ENCODE results near the gene SHISA4. TPM values are rescaled to one million over a fixed set of nuclear protein-coding genes. Genes with fewer than 3 reads are reported as not detected.
"Not testable (repeated sequence)": the region's sequence is repeated elsewhere in the genome, so short reads cannot be mapped to it uniquely, and the experiment has no call there.

SHISA4 gene, protein sequence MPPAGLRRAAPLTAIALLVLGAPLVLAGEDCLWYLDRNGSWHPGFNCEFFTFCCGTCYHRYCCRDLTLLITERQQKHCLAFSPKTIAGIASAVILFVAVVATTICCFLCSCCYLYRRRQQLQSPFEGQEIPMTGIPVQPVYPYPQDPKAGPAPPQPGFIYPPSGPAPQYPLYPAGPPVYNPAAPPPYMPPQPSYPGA
- not detected for total RNA-seq

DNA sequence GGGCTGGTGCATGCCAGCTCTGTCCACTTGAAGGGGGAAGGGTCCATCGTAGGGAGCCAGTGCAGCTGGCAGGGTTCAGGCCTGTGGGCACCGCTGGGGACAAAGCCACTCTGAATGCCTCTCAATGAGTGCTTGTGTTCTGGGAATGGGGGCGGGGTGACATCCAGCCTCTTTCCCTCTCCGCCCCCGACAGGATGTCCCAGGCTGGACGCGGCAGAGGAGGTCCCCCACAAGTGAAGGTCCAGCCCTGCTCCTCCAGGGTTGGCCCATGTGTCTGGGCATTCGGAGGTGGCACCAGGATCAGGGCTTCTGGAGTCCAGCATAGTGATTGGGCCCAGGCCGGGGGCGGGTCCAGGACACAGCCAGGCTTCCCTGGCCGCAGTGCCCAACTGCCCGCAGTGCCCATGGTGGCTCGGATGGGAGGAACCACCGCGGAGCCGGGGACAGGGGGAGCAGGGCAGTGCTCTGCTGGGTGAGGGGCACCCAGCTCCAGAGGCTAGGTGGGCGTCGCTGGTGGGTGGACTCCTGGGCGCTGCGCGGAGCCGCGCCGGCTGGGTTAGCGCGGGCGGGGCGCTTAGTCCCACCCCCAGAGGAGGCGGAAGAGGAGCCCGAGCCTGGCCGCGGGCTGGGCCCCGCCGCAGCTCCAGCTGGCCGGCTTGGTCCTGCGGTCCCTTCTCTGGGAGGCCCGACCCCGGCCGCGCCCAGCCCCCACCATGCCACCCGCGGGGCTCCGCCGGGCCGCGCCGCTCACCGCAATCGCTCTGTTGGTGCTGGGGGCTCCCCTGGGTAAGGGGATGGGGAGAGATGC, at the start of gene SHISA4:
Gene SHISA4, plus strand, starts transcription at position 617 of the 808 bp plus-strand sequence. Its CDS starts 97 bp downstream, at position 714.
- Mint-ChIP-seq H3K27me3 (peaks cover 43% of the 10 kb centered on the region), H3K27ac (no peak within 1 kb of the TSS), H3K4me1 (peaks cover 5% of the 10 kb centered on the region), H3K36me3 (no peaks in the 10 kb centered on the region), H3K4me3 (peak within 1 kb of the TSS; percentile 23), H3K9me3 (no peaks in the 10 kb centered on the region)
- DNase-seq: peak; percentile 19

GRCh38 chr1:201839089-201839488, 49.6 kb upstream of the SHISA4 start:
- not testable (repeated sequence) for DNase-seq, H3K9me3 Mint-ChIP-seq, H3K27ac Mint-ChIP-seq, H3K4me3 Mint-ChIP-seq, H3K27me3 Mint-ChIP-seq
- peaks cover 21% of the 10 kb centered on the region for H3K36me3 Mint-ChIP-seq
- H3K4me1 Mint-ChIP-seq: peaks cover 42% of the 10 kb centered on the region

DNA sequence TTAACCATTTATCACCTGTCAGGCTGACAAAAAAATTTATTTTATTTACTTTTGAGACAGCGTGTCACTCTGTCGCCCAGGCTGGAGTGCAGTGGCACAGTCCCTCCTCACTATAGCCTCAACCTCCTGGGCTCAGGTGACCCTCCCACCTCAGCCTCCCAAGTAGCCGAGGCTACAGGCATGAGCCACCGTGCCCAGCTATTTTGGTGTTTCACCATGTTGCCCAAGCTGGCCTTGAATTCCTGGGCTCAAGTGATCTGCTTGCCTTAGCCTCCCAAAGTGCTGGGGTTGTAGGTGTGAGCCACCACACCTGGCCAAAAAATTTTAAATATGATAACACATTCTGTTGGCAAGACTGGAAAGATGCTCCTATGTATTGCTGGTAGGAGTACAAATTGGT, 48.6 kb upstream of the SHISA4 start:
- H3K4me3 Mint-ChIP-seq: no peak overlapping the region
- H3K4me1 Mint-ChIP-seq: peaks cover 40% of the 10 kb centered on the region
- peaks cover 20% of the 10 kb centered on the region for H3K36me3 Mint-ChIP-seq
- no peak for DNase-seq
- H3K27ac Mint-ChIP-seq: no peak overlapping the region
- H3K27me3 Mint-ChIP-seq: no peaks in the 10 kb centered on the region
- no peaks in the 10 kb centered on the region for H3K9me3 Mint-ChIP-seq

DNA sequence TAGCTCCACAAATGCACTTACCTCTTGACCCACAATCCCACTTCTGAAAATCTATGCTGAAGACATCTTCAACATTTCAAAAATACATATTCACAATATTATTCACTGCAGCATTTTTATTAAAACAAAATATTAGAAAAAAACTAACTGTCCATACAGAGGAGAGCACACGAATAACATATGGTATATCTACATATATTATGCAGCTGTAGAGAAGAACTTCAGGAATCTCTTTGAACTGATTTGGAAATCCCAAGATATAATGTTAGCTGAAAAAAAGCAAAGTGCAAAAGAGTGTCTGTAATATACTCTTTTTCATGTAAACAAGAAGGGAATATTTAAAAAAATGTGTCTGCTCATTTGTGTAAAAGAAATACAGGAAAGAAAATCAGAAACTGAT, 48.2 kb upstream of the SHISA4 start:
- H3K27me3 Mint-ChIP-seq: no peaks in the 10 kb centered on the region
- no peak for DNase-seq
- peaks cover 41% of the 10 kb centered on the region for H3K4me1 Mint-ChIP-seq
- H3K36me3 Mint-ChIP-seq: peaks cover 16% of the 10 kb centered on the region
- no peak overlapping the region for H3K4me3 Mint-ChIP-seq
- no peak overlapping the region for H3K27ac Mint-ChIP-seq
- no peaks in the 10 kb centered on the region for H3K9me3 Mint-ChIP-seq

DNA sequence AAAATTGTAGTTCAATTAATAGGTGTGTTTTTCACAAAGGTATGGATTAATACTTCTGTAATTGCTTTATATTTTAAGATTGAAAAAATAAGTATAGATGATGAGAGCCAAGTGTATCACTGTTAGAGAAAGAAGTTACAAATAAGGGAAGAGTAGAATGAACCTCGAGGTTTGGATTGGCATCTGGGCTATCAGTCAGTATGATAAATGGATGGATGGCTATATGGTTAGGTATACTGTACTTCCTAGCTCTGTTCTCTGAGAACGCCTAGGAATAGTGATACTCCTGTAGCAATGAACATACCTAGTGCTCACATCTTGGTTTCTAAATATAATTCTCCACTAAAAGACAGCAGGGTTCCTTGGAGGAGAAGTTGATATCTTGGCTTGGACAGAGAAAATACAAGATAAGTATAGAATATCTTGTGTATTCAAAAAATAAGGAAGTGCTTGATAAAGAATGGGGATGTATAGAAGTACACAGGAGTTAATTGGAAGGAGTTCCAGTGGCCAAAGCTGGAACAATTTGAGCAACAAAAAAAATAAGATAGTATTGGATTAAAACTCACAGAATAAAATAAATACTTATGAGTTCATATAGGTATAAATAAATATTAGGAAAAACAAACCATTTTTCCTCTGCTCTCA, 47.3 kb upstream of the SHISA4 start:
- Mint-ChIP-seq H3K4me3 (no peak overlapping the region), H3K36me3 (peaks cover 14% of the 10 kb centered on the region), H3K27ac (no peak overlapping the region), H3K9me3 (no peaks in the 10 kb centered on the region), H3K4me1 (peaks cover 41% of the 10 kb centered on the region), H3K27me3 (no peaks in the 10 kb centered on the region)
- no peak for DNase-seq

DNA sequence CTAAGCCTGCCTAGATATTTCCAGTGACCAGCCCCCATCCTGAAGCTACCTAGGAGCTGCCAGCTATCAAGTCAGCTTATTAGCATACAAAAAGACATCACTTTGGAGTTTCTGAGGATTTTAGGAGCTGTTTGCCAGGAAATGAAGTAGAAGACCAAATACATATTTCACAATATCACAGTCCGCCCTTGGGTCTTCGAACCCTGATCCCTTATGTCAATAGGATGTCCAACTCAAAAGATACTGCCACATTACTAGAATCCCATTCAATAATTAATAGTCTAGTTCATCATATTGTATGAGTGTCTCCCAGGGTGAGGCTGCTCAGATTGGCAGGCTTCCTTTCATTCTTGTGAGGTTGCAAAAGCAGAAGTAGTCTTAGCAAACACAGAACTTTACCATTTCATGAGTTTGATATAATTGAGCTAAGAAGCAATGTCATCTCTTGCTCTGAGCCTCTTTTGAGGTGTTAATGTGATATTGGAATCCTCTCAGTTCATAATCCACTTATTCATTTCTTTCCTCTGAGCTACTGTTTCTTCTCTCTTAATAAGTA, 46.1 kb upstream of the SHISA4 start:
- H3K9me3 Mint-ChIP-seq: no peaks in the 10 kb centered on the region
- H3K27ac Mint-ChIP-seq: no peak overlapping the region
- H3K4me1 Mint-ChIP-seq: peaks cover 41% of the 10 kb centered on the region
- no peaks in the 10 kb centered on the region for H3K27me3 Mint-ChIP-seq
- H3K4me3 Mint-ChIP-seq: no peak overlapping the region
- peaks cover 10% of the 10 kb centered on the region for H3K36me3 Mint-ChIP-seq
- DNase-seq: no peak

DNA sequence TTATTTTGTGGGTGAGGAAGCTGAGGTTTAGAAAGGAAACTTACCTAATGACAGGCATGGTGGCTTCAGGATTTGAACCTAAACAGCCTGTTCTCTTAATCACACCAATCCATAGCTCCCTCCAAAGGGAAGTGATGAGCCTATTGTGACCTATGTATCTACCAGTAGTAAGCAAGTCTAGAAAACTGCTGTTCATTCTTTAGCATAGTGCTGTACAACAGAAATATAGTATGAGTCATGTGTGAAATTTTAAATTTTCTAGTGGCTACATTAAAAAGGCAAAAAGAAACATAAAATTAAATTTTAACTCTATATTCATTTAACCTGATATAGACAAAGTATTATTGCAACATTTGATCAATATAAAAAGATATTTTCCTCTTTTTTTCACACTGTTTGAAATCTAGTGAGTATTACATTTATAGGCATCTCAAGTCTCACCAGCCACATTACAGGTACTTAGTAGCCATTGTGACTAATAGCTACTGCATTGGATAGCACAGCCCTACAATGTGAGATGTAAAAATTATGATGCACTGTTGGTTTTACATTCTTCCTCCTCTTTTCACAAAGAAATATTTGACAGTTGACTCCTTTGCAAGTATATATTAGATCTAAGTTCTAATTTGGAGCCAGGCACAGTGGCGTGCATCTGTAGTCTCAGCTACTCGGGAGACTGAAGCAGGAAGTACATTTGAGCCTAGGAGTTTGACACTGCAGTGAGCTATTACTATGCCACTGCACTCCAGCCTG, 43.2 kb upstream of the SHISA4 start:
- no peak for DNase-seq
- no peak overlapping the region for H3K27ac Mint-ChIP-seq
- peaks cover 31% of the 10 kb centered on the region for H3K4me1 Mint-ChIP-seq
- H3K27me3 Mint-ChIP-seq: no peaks in the 10 kb centered on the region
- no peak overlapping the region for H3K4me3 Mint-ChIP-seq
- H3K9me3 Mint-ChIP-seq: no peaks in the 10 kb centered on the region
- peaks cover 9% of the 10 kb centered on the region for H3K36me3 Mint-ChIP-seq

- no peak for DNase-seq
- H3K27me3 Mint-ChIP-seq: no peaks in the 10 kb centered on the region
- peaks cover 26% of the 10 kb centered on the region for H3K4me1 Mint-ChIP-seq
- H3K27ac Mint-ChIP-seq: no peak overlapping the region
- no peak overlapping the region for H3K4me3 Mint-ChIP-seq
- peaks cover 9% of the 10 kb centered on the region for H3K36me3 Mint-ChIP-seq
- no peaks in the 10 kb centered on the region for H3K9me3 Mint-ChIP-seq
These were observed 41.5 kb upstream of the SHISA4 start for GRCh38 chr1:201847150-201847549.

DNA sequence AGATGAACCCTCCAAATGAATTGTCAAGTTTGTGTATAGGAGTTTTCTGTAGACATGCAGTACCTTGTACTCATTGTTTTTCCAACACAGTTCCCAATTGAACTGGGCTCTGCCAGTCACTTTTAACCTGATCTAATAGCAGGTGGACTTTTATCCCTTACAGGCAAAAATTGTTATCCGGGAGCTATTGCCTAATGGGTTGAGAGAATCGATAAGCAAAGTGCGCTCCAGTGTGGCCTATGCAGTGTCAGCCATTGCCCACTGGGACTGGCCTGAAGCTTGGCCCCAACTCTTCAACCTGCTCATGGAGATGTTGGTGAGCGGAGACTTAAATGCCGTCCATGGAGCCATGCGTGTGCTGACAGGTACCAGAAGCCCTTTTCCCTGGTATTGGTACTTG, 40.5 kb upstream of the SHISA4 start:
- no peak overlapping the region for H3K27ac Mint-ChIP-seq
- peaks cover 8% of the 10 kb centered on the region for H3K36me3 Mint-ChIP-seq
- no peak for DNase-seq
- H3K4me1 Mint-ChIP-seq: peaks cover 20% of the 10 kb centered on the region
- no peak overlapping the region for H3K4me3 Mint-ChIP-seq
- H3K9me3 Mint-ChIP-seq: no peaks in the 10 kb centered on the region
- H3K27me3 Mint-ChIP-seq: no peaks in the 10 kb centered on the region

DNA sequence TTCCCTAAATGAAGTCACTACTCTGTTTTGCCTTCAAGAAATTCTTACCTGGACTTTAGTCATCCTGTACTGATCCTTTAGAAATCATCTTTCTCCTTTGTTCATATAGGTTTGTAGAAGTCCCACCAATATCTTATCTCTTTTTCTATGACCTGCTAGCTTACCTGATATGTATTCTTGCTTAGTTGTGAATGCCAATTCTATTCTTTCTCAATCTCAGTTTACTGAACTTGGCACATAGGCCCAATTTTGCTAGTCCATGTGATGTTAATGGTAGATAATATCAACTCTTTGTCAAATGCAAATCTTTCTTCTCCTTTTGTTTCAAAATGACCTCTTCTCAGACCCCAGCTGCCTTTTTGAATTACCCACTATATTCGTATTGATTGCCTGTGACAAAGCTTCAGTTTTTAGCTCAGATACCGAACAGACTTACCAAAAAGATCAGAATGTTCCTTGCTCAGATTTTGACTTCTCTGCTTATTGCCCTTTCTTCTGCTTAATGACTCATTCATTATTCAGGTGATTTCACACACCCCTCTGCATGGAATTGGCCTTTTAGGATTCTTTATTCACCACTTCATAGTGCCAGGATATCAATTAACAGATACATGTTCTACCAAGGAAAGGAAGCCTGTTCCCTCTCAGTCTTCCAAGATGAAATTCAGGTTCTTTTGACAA, 39.2 kb upstream of the SHISA4 start:
- H3K27me3 Mint-ChIP-seq: no peaks in the 10 kb centered on the region
- no peak overlapping the region for H3K4me3 Mint-ChIP-seq
- H3K4me1 Mint-ChIP-seq: peaks cover 16% of the 10 kb centered on the region
- no peaks in the 10 kb centered on the region for H3K9me3 Mint-ChIP-seq
- no peak overlapping the region for H3K27ac Mint-ChIP-seq
- DNase-seq: no peak
- peaks cover 8% of the 10 kb centered on the region for H3K36me3 Mint-ChIP-seq

- H3K27me3 Mint-ChIP-seq: no peaks in the 10 kb centered on the region
- H3K4me1 Mint-ChIP-seq: peaks cover 15% of the 10 kb centered on the region
- peaks cover 8% of the 10 kb centered on the region for H3K36me3 Mint-ChIP-seq
- no peak overlapping the region for H3K4me3 Mint-ChIP-seq
- H3K27ac Mint-ChIP-seq: no peak overlapping the region
- DNase-seq: no peak
- no peaks in the 10 kb centered on the region for H3K9me3 Mint-ChIP-seq
These were observed 38.7 kb upstream of the SHISA4 start for GRCh38 chr1:201850053-201850397.

- H3K27me3 Mint-ChIP-seq: no peaks in the 10 kb centered on the region
- no peak overlapping the region for H3K4me3 Mint-ChIP-seq
- H3K4me1 Mint-ChIP-seq: peaks cover 5% of the 10 kb centered on the region
- no peak overlapping the region for H3K27ac Mint-ChIP-seq
- no peaks in the 10 kb centered on the region for H3K9me3 Mint-ChIP-seq
- peaks cover 12% of the 10 kb centered on the region for H3K36me3 Mint-ChIP-seq
- no peak for DNase-seq
These were observed 36.7 kb upstream of the SHISA4 start for GRCh38 chr1:201851949-201852348.

GRCh38 chr1:201856722-201857121, 32.0 kb upstream of the SHISA4 start:
- not testable (repeated sequence) for H3K27ac Mint-ChIP-seq, H3K4me1 Mint-ChIP-seq, H3K9me3 Mint-ChIP-seq, H3K4me3 Mint-ChIP-seq, H3K27me3 Mint-ChIP-seq, DNase-seq
- H3K36me3 Mint-ChIP-seq: peaks cover 23% of the 10 kb centered on the region

DNA sequence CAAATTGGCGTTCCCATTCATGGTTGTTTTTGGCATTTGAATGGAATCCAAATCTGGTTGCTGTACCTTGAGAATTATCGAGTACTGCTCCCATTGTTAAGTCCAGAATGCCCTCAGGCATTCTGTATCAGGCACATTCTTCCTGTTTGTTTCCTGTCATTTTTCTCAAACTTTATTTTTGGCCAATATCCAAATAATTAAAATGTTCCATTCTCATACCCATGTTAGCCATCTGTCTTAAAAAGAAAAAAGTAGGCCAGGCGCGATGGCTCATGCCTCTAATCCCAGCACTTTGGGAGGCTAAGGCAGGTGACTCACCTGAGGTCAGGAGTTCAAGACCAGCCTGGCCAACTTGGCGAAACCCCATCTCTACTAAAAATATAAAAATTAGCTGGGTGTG, 29.3 kb upstream of the SHISA4 start:
- no peak overlapping the region for H3K4me3 Mint-ChIP-seq
- no peaks in the 10 kb centered on the region for H3K9me3 Mint-ChIP-seq
- H3K27me3 Mint-ChIP-seq: no peaks in the 10 kb centered on the region
- peaks cover 3% of the 10 kb centered on the region for H3K4me1 Mint-ChIP-seq
- H3K36me3 Mint-ChIP-seq: peaks cover 25% of the 10 kb centered on the region
- DNase-seq: no peak
- H3K27ac Mint-ChIP-seq: no peak overlapping the region

Data from activated naive CD8-positive, alpha-beta T cell treated with anti-CD3 and anti-CD28 coated beads for 36 hours (primary cell).